Neural progenitor cell (in vitro differentiated cells): Measurements from ENCODE around the gene C1orf21. TPM values are rescaled to one million over a fixed set of nuclear protein-coding genes. Genes with fewer than 3 reads are reported as not detected.

ENCODE experiments used
- DNase-seq: peaks from one replicate; pipeline ENCODE4 v3.0.0-alpha.2; 2016; ENCODE audit warnings: low spot score
- H2AFZ ChIP-seq: fragments of 200-600 bp; sonication (generic); replicated peaks from 2 replicates; pipeline ENCODE4 v1.6.1; 2016; ENCODE audit warnings: antibody characterized with exemption
- H3F3A ChIP-seq: fragments of 200-600 bp; sonication (generic); 2 replicates; pipeline ENCODE4 v1.6.1; 2016; ENCODE audit warnings: antibody characterized with exemption, low read depth
- H3K27ac ChIP-seq: fragments of 200-600 bp; sonication (generic); 2 replicates; pipeline ENCODE4 v1.5.1; 2016; ENCODE audit warnings: mild to moderate bottlenecking
- H3K27me3 ChIP-seq: fragments of 200-600 bp; sonication (generic); 2 replicates; pipeline ENCODE4 v1.6.1; 2016; ENCODE audit warnings: mild to moderate bottlenecking, moderate library complexity
- H3K36me3 ChIP-seq: fragments of 200-600 bp; sonication (generic); 2 replicates; pipeline ENCODE4 v1.5.1; 2016
- H3K4me1 ChIP-seq: fragments of 200-600 bp; sonication (generic); 2 replicates; pipeline ENCODE4 v1.6.1; 2016; ENCODE audit warnings: mixed run types
- H3K4me2 ChIP-seq: fragments of 200-600 bp; sonication (generic); 2 replicates; pipeline ENCODE4 v1.6.1; 2016
- H3K4me3 ChIP-seq: fragments of 200-600 bp; sonication (generic); 2 replicates; pipeline ENCODE4 v1.5.1; 2016
- H3K79me2 ChIP-seq: fragments of 200-600 bp; sonication (generic); 2 replicates; pipeline ENCODE4 v1.6.1; 2016; ENCODE audit warnings: low read depth
- H3K9ac ChIP-seq: fragments of 200-600 bp; sonication (generic); 2 replicates; pipeline ENCODE4 v1.6.1; 2016
- H3K9me3 ChIP-seq: fragments of 200-600 bp; sonication (generic); 2 replicates; pipeline ENCODE4 v1.5.1; 2016; ENCODE audit warnings: low read depth
- H4K20me1 ChIP-seq: fragments of 200-600 bp; sonication (generic); 2 replicates; pipeline ENCODE4 v1.6.1; 2016; ENCODE audit warnings: low read depth
- H3K27ac Mint-ChIP-seq: 3 replicates; pipeline ENCODE4 v1.8.0; 2021; ENCODE audit warnings: mixed read lengths
- H3K27me3 Mint-ChIP-seq: 2 replicates; pipeline ENCODE4 v1.8.0; 2022; ENCODE audit warnings: low read depth, mild to moderate bottlenecking, inconsistent platforms, moderate library complexity, mixed read lengths; ENCODE audit not compliant: insufficient read depth
- H3K36me3 Mint-ChIP-seq: 3 replicates; pipeline ENCODE4 v1.8.0; 2021; ENCODE audit warnings: mixed read lengths
- H3K4me1 Mint-ChIP-seq: 3 replicates; pipeline ENCODE4 v1.8.0; 2021; ENCODE audit warnings: mixed read lengths
- H3K4me3 Mint-ChIP-seq: 3 replicates; pipeline ENCODE4 v1.8.0; 2021; ENCODE audit warnings: mild to moderate bottlenecking, moderate library complexity, mixed read lengths
- H3K9me3 Mint-ChIP-seq: 3 replicates; pipeline ENCODE4 v1.8.0; 2020; ENCODE audit warnings: mixed read lengths
- CTCF ChIP-seq: fragments of 200-600 bp; sonication (generic); IDR thresholded peaks from 2 replicates; pipeline ENCODE4 v1.5.1; 2017; ENCODE audit warnings: antibody characterized with exemption, mild to moderate bottlenecking
- EZH2 ChIP-seq: fragments of 200-600 bp; sonication (generic); IDR thresholded peaks from 2 replicates; pipeline ENCODE4 v1.6.1; 2017; ENCODE audit warnings: antibody characterized with exemption, mild to moderate bottlenecking, moderate library complexity
- EZH2phosphoT487 ChIP-seq: fragments of 200-600 bp; sonication (generic); IDR thresholded peaks from 2 replicates; pipeline ENCODE4 v1.6.1; 2017; ENCODE audit warnings: antibody characterized with exemption
- total RNA-seq: library from RNA; depleted of rRNA; stranded (reverse); fragments of >200 nt; gene quantifications from 2 replicates; pipeline ENCODE4 v1.2.3, GENCODE V29; 2015; ENCODE audit warnings: low replicate concordance

Gene C1orf21
- total RNA-seq, 1 donor from 2014 or later = 117 TPM

- no peaks in the 10 kb centered on the region for H3K27me3 ChIP-seq
- no peaks in the 10 kb centered on the region for H3K9me3 ChIP-seq
- no peak overlapping the region for H3K4me2 ChIP-seq
- no peak overlapping the region for H3K27ac ChIP-seq
- peaks cover 97% of the 10 kb centered on the region for H3K79me2 ChIP-seq
- H3F3A ChIP-seq = peaks cover 10% of the 10 kb centered on the region
- TF ChIP-seq CTCF = no peak
- no peak for TF ChIP-seq EZH2phosphoT487
- TF ChIP-seq EZH2 = no peak
- Mint-ChIP-seq H3K4me3 (no peak overlapping the region), H3K27ac (no peak overlapping the region), H3K9me3 (no peaks in the 10 kb centered on the region), H3K36me3 (peaks cover 6% of the 10 kb centered on the region), H3K27me3 (no peaks in the 10 kb centered on the region), H3K4me1 (no peaks in the 10 kb centered on the region)
- no peak overlapping the region for H3K9ac ChIP-seq
- no peak for DNase-seq
- H2AFZ ChIP-seq = no peak overlapping the region
- peaks cover 19% of the 10 kb centered on the region for H4K20me1 ChIP-seq
- no peaks in the 10 kb centered on the region for H3K36me3 ChIP-seq
- no peak overlapping the region for H3K4me3 ChIP-seq
- H3K4me1 ChIP-seq = peaks cover 20% of the 10 kb centered on the region
Measured at GRCh38 chr1:184424157-184424556, 37.3 kb downstream of the C1orf21 start.

- Histone ChIP-seq H3F3A (peaks cover 10% of the 10 kb centered on the region), H3K27ac (no peak overlapping the region), H3K36me3 (no peaks in the 10 kb centered on the region), H4K20me1 (peaks cover 19% of the 10 kb centered on the region), H3K4me2 (no peak overlapping the region), H3K79me2 (peaks cover 97% of the 10 kb centered on the region), H3K4me1 (peaks cover 20% of the 10 kb centered on the region), H3K4me3 (no peak overlapping the region), H3K27me3 (no peaks in the 10 kb centered on the region), H2AFZ (no peak overlapping the region), H3K9me3 (no peaks in the 10 kb centered on the region), H3K9ac (no peak overlapping the region)
- Mint-ChIP-seq H3K36me3 (peaks cover 6% of the 10 kb centered on the region), H3K4me1 (no peaks in the 10 kb centered on the region), H3K4me3 (no peak overlapping the region), H3K27me3 (no peaks in the 10 kb centered on the region), H3K27ac (no peak overlapping the region), H3K9me3 (no peaks in the 10 kb centered on the region)
- TF ChIP-seq EZH2 = no peak
- TF ChIP-seq EZH2phosphoT487 = no peak
- TF ChIP-seq CTCF = no peak
- DNase-seq = no peak
Measured at GRCh38 chr1:184424945-184425344, 38.1 kb downstream of the C1orf21 start.

- H3K79me2 ChIP-seq = peaks cover 97% of the 10 kb centered on the region
Measured at GRCh38 chr1:184425449-184426277, 38.8 kb downstream of the C1orf21 start.

More at GRCh38 chr1:184425449-184426277, 38.8 kb downstream of the C1orf21 start:
- peaks cover 19% of the 10 kb centered on the region for H4K20me1 ChIP-seq
- no peak for DNase-seq
- no peaks in the 10 kb centered on the region for H3K9me3 ChIP-seq
- Mint-ChIP-seq H3K27me3 (no peaks in the 10 kb centered on the region), H3K36me3 (peaks cover 6% of the 10 kb centered on the region), H3K27ac (no peak overlapping the region), H3K9me3 (no peaks in the 10 kb centered on the region), H3K4me1 (no peaks in the 10 kb centered on the region), H3K4me3 (no peak overlapping the region)
- H3K27me3 ChIP-seq = no peaks in the 10 kb centered on the region
- no peak for TF ChIP-seq EZH2phosphoT487
- no peak for TF ChIP-seq CTCF
- no peak for TF ChIP-seq EZH2
- peak overlapping the region; percentile 32 for H3K27ac ChIP-seq
- H2AFZ ChIP-seq = no peak overlapping the region
- H3K36me3 ChIP-seq = no peaks in the 10 kb centered on the region
- no peak overlapping the region for H3K9ac ChIP-seq
- H3K4me1 ChIP-seq = peaks cover 20% of the 10 kb centered on the region
- H3K4me3 ChIP-seq = no peak overlapping the region
- peaks cover 10% of the 10 kb centered on the region for H3F3A ChIP-seq
- peak overlapping the region; percentile 5 for H3K4me2 ChIP-seq
